Natural killer cell (primary cell): ENCODE measurements around the gene OXGR1. TPM values are rescaled to one million over a fixed set of nuclear protein-coding genes. Genes with fewer than 3 reads are reported as not detected.

Experiments
- ATAC-seq, 3 donors: fragments of 150-1000 bp in 2 of 3; fragments of 200-7000 bp in 1 of 3; cut with Tn5 transposase; 1 replicate in 1 of 3; 2 replicates in 2 of 3; pipeline ENCODE4 v1.10.0; 2021; ENCODE audit warnings: mild to moderate bottlenecking in 2 of 3, moderate library complexity in 2 of 3
- DNase-seq, 2 donors: peaks; one replicate each; pipeline versions ENCODE4 v3.0.0 to v3.0.0-alpha.2; 2013 to 2021; ENCODE audit warnings: mixed read lengths in 1 of 2
- H3K27ac ChIP-seq: one replicate; pipeline ENCODE4 v1.5.1; 2013; ENCODE audit warnings: mild to moderate bottlenecking, low read length
- H3K27me3 ChIP-seq: one replicate; pipeline ENCODE4 v1.6.1; 2013; ENCODE audit warnings: low read length; ENCODE audit not compliant: control insufficient read depth, insufficient read depth
- H3K36me3 ChIP-seq: one replicate; pipeline ENCODE4 v1.6.1; 2013; ENCODE audit warnings: low read length; ENCODE audit not compliant: control insufficient read depth, insufficient read depth
- H3K4me1 ChIP-seq: one replicate; pipeline ENCODE4 v1.6.1; 2013; ENCODE audit warnings: low read length; ENCODE audit not compliant: control insufficient read depth, insufficient read depth
- H3K4me3 ChIP-seq: one replicate; pipeline ENCODE4 v1.5.1; 2013; ENCODE audit warnings: low read length
- H3K9me3 ChIP-seq: one replicate; pipeline ENCODE4 v1.6.1; 2013; ENCODE audit warnings: low read length; ENCODE audit not compliant: control insufficient read depth, insufficient read depth
- H3K27ac Mint-ChIP-seq, 2 donors: one replicate each; pipeline ENCODE4 v1.8.0; 2022; ENCODE audit warnings: mild to moderate bottlenecking in 2 of 2, mixed read lengths in 2 of 2, moderate library complexity in 1 of 2
- H3K27me3 Mint-ChIP-seq, 2 donors: one replicate each; pipeline ENCODE4 v1.8.0; 2022; ENCODE audit warnings: low read depth in 2 of 2, mixed read lengths in 2 of 2
- H3K36me3 Mint-ChIP-seq: one replicate; pipeline ENCODE4 v1.8.0; 2022; ENCODE audit warnings: mixed read lengths
- H3K4me1 Mint-ChIP-seq, 2 donors: one replicate each; pipeline ENCODE4 v1.8.0; 2022; ENCODE audit warnings: mixed read lengths in 2 of 2
- H3K4me3 Mint-ChIP-seq: one replicate; pipeline ENCODE4 v1.8.0; 2022; ENCODE audit warnings: mild to moderate bottlenecking, moderate library complexity, mixed read lengths
- H3K9me3 Mint-ChIP-seq, 2 donors: one replicate each; pipeline ENCODE4 v1.8.0; 2022; ENCODE audit warnings: mixed read lengths in 2 of 2
- WGBS: methylation state at CpG from one replicate; pipeline ENCODE4 v1.1.7; 2013; ENCODE audit warnings: missing lambda C conversion rate; ENCODE audit not compliant: insufficient coverage; 5-methylcytosine and 5-hydroxymethylcytosine counted together
- intact Hi-C: fragments of 100-400 bp; cut with micrococcal nuclease; formaldehyde crosslinking; loops from one replicate; pipeline ENCODE4 v1.14.2; 2022
- total RNA-seq, 4 donors: library from RNA; stranded (reverse); fragments of 120-200 nt in 1 of 4; gene quantifications; one replicate each; pipeline versions ENCODE4 v1.2.3 to v1.2.4, GENCODE V29; 2013 to 2022
- TF ChIP-seq, protein P1 (sequence below): fragments of 200-600 bp; IDR thresholded peaks from one replicate; pipeline ENCODE4 v1.8.0; 2022; ENCODE audit warnings: antibody characterized with exemption

The OXGR1 gene
- total RNA-seq, 3 donors from 2014 or later (not counting 1 experiment from before 2014, with no cell fraction given), result not detected

- ATAC-seq (no peak), DNase-seq (no peak)
- no peaks in the 10 kb centered on the region for H3K4me1 ChIP-seq
- Mint-ChIP-seq H3K27me3 (no peaks in the 10 kb centered on the region), H3K27ac (no peak overlapping the region), H3K9me3 (peaks cover 11 to 23% of the 10 kb centered on the region in 2 donors), H3K36me3 (peaks cover 9% of the 10 kb centered on the region), H3K4me3 (no peak overlapping the region), H3K4me1 (no peaks in the 10 kb centered on the region)
- 83% methylated on average over 1 of the region's 2 CpGs for WGBS
- intact Hi-C loops, result no loop called here
- no peaks in the 10 kb centered on the region for H3K36me3 ChIP-seq
- TF ChIP-seq, protein P1, sequence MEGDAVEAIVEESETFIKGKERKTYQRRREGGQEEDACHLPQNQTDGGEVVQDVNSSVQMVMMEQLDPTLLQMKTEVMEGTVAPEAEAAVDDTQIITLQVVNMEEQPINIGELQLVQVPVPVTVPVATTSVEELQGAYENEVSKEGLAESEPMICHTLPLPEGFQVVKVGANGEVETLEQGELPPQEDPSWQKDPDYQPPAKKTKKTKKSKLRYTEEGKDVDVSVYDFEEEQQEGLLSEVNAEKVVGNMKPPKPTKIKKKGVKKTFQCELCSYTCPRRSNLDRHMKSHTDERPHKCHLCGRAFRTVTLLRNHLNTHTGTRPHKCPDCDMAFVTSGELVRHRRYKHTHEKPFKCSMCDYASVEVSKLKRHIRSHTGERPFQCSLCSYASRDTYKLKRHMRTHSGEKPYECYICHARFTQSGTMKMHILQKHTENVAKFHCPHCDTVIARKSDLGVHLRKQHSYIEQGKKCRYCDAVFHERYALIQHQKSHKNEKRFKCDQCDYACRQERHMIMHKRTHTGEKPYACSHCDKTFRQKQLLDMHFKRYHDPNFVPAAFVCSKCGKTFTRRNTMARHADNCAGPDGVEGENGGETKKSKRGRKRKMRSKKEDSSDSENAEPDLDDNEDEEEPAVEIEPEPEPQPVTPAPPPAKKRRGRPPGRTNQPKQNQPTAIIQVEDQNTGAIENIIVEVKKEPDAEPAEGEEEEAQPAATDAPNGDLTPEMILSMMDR, result no peak
- no peaks in the 10 kb centered on the region for H3K27me3 ChIP-seq
- H3K9me3 ChIP-seq, result peaks cover 25% of the 10 kb centered on the region
- no peak overlapping the region for H3K27ac ChIP-seq
- H3K4me3 ChIP-seq, result no peak overlapping the region
These were observed 30.3 kb downstream of the OXGR1 start for GRCh38 chr13:96963786-96964475.

DNA sequence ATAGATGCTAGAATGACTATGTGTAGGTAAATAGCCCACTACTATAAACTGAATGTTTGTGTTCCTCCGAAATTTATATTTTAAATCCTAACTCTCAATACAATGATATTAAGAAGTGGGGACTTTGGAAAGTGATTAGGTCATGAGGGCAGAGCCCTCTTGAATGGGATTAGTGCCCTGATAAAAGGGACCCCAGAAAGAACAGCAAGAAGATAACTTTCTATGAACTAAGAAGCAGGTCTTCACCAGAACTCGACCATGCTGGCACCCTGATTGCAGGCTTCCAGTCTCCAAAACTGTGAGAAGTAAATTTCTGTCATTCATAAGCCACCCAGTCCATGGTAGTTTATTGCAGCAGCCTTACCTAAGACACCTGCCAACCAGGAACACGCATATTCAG is 33.9 kb downstream of the OXGR1 start:
- no peaks in the 10 kb centered on the region for H3K36me3 Mint-ChIP-seq
- no peak overlapping the region for H3K4me3 Mint-ChIP-seq
- H3K27me3 ChIP-seq, result no peaks in the 10 kb centered on the region
- no peak overlapping the region for H3K4me3 ChIP-seq
- H3K9me3 Mint-ChIP-seq, result peaks cover 4 to 5% of the 10 kb centered on the region in 2 donors
- 75% methylated on average over 2 of the region's 3 CpGs for WGBS
- no peaks in the 10 kb centered on the region for H3K27me3 Mint-ChIP-seq
- TF ChIP-seq, protein P1, result no peak
- no peaks in the 10 kb centered on the region for H3K4me1 Mint-ChIP-seq
- no peak overlapping the region for H3K27ac ChIP-seq
- intact Hi-C loops, result no loop called here
- no peaks in the 10 kb centered on the region for H3K9me3 ChIP-seq
- no peaks in the 10 kb centered on the region for H3K4me1 ChIP-seq
- no peak for ATAC-seq
- no peak overlapping the region for H3K27ac Mint-ChIP-seq
- H3K36me3 ChIP-seq, result no peaks in the 10 kb centered on the region
- DNase-seq, result no peak

GRCh38 chr13:96958286-96958891 is 35.9 kb downstream of the OXGR1 start:
- Histone ChIP-seq H3K4me3 (no peak overlapping the region), H3K27ac (no peak overlapping the region), H3K27me3 (no peaks in the 10 kb centered on the region), H3K36me3 (no peaks in the 10 kb centered on the region), H3K9me3 (no peaks in the 10 kb centered on the region), H3K4me1 (no peaks in the 10 kb centered on the region)
- Mint-ChIP-seq H3K27ac (no peak overlapping the region), H3K9me3 (peaks cover 2 to 3% of the 10 kb centered on the region in 2 donors), H3K4me3 (no peak overlapping the region), H3K4me1 (no peaks in the 10 kb centered on the region), H3K27me3 (no peaks in the 10 kb centered on the region), H3K36me3 (no peaks in the 10 kb centered on the region)
- intact Hi-C loops, result no loop called here
- ATAC-seq (no peak), DNase-seq (peak in 1 of 2 donors; percentile 3)
- WGBS, result 51% methylated on average over 4 of the region's 5 CpGs
- TF ChIP-seq, protein P1, result peak; percentile 33
